ENCODE data around the gene KIAA1210. TPM values are rescaled to one million over a fixed set of nuclear protein-coding genes. Genes with fewer than 3 reads are reported as not detected.

The KIAA1210 gene
- total and polyA plus RNA-seq, 2 of the 13 experiments (the other 11 are each of a cell fraction or from before 2014, with no cell fraction given): not detected

- Histone ChIP-seq H2AFZ (ENCODE audit: low read length) (no peak overlapping the region), H3K27ac (ENCODE audit: extremely low read length, insufficient read depth, low read length) (no peak overlapping the region), H3K4me1 (ENCODE audit: insufficient read depth, low read length) (no peaks in the 10 kb centered on the region), H3K36me3 (replicated peaks in 1 of 2; ENCODE audit: control insufficient read depth in 1 of 2, insufficient read depth in 2 of 2, low read length in 2 of 2) (no peaks in the 10 kb centered on the region), H3K9me3 (ENCODE audit: low read length) (no peaks in the 10 kb centered on the region), H3K4me3 (replicated peaks in 1 of 3; ENCODE audit: insufficient read depth in 1 of 3, low read depth in 2 of 3, low read length in 3 of 3) (no peak overlapping the region), H3K9ac (ENCODE audit: insufficient read depth, low read depth, low read length) (no peak overlapping the region), H3K79me2 (ENCODE audit: insufficient read depth, low read length) (no peaks in the 10 kb centered on the region), H4K20me1 (ENCODE audit: insufficient read depth, low read length) (no peaks in the 10 kb centered on the region), H3K4me2 (ENCODE audit: low read depth, low read length) (no peak overlapping the region), H3K27me3 (ENCODE audit: control insufficient read depth in 1 of 2, insufficient read depth in 2 of 2, low read length in 2 of 2) (no peaks in the 10 kb centered on the region)
- TF ChIP-seq ZNF720 (CRISPR knock-in tag; IDR thresholded peaks at IDR 0.05): no peak
- no peak for TF ChIP-seq THAP11 (CRISPR knock-in tag; IDR thresholded peaks at IDR 0.05)
- no peak for TF ChIP-seq ZNF562 (CRISPR knock-in tag; IDR thresholded peaks at IDR 0.05; ENCODE audit: borderline replicate concordance)
- TF ChIP-seq HNRNPH1 (optimal IDR thresholded peaks at IDR 0.05; ENCODE audit: low read depth, low read length): no peak
- TF ChIP-seq FOXO4 (CRISPR knock-in tag; conservative IDR thresholded peaks at IDR 0.05): no peak
- TF ChIP-seq, protein P1, sequence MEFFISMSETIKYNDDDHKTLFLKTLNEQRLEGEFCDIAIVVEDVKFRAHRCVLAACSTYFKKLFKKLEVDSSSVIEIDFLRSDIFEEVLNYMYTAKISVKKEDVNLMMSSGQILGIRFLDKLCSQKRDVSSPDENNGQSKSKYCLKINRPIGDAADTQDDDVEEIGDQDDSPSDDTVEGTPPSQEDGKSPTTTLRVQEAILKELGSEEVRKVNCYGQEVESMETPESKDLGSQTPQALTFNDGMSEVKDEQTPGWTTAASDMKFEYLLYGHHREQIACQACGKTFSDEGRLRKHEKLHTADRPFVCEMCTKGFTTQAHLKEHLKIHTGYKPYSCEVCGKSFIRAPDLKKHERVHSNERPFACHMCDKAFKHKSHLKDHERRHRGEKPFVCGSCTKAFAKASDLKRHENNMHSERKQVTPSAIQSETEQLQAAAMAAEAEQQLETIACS (CRISPR knock-in tag; IDR thresholded peaks at IDR 0.05): no peak
- no peak for TF ChIP-seq CBX5 (CRISPR knock-in tag; IDR thresholded peaks at IDR 0.05; ENCODE audit: borderline replicate concordance)
- TF ChIP-seq SOX13 (IDR thresholded peaks at IDR 0.05): no peak
- TF ChIP-seq SOX13 (CRISPR knock-in tag; conservative IDR thresholded peaks at IDR 0.05 in 1 of 2, IDR thresholded peaks at IDR 0.05 in 1 of 2): no peak
- no peak for TF ChIP-seq MAFK (conservative IDR thresholded peaks at IDR 0.05 in 1 of 2, IDR thresholded peaks at IDR 0.05 in 1 of 2; ENCODE audit: low read length in 2 of 2)
- TF ChIP-seq ZFX (CRISPR knock-in tag; IDR thresholded peaks at IDR 0.05; ENCODE audit: low read depth): no peak
- no peak for TF ChIP-seq SMC3 (IDR thresholded peaks at IDR 0.05; ENCODE audit: low read length)
- no peak for TF ChIP-seq SIN3A (IDR thresholded peaks at IDR 0.05; ENCODE audit: borderline replicate concordance, low read depth, low read length)
- TF ChIP-seq ZNF709 (CRISPR knock-in tag; IDR thresholded peaks at IDR 0.05): no peak
- no peak for TF ChIP-seq CENPT (CRISPR knock-in tag; IDR thresholded peaks at IDR 0.05; ENCODE audit: low read depth)
- ChIA-PET CTCF (ENCODE audit: low intra/inter-chr PET ratio, low total read pairs) (no interaction called here), POLR2A (no interaction called here)
- WGBS (ENCODE audit: low lambda C conversion rate): 38% methylated on average over 6 of the region's 7 CpGs
- intact Hi-C loops (cut with micrococcal nuclease; ENCODE audit: unreplicated experiment) (no loop called here), in situ Hi-C loops (cut with HindIII; ENCODE audit: extremely low pct_ligation_motif_present, low pct_unique_long_range_greater_than_20kb) (no loop called here)
- FAIRE-seq: no peak
- peak; percentile 3 for DNase-seq (ENCODE audit: low spot score)
- ATAC-seq: no peak
- no TSS peak for BruUV-seq (replicated peaks)
These were observed 33.4 kb downstream of the KIAA1210 start for GRCh38 chrX:119093991-119094735.
